MM.1S (cell line): ENCODE measurements around the gene ZNHIT1.

Source experiments
- CTCF ChIP-seq: fragments of 300-600 bp; sonication (generic); IDR thresholded peaks from 2 replicates; pipeline ENCODE4 v1.5.1; 2016; ENCODE audit warnings: antibody characterized with exemption, low read length, mixed read lengths
- EZH2 ChIP-seq: fragments of 300-600 bp; sonication (generic); optimal IDR thresholded peaks from 2 replicates; pipeline ENCODE3; 2017; ENCODE audit warnings: low read depth, mild to moderate bottlenecking, antibody characterized with exemption, low read length, mixed read lengths

DNA sequence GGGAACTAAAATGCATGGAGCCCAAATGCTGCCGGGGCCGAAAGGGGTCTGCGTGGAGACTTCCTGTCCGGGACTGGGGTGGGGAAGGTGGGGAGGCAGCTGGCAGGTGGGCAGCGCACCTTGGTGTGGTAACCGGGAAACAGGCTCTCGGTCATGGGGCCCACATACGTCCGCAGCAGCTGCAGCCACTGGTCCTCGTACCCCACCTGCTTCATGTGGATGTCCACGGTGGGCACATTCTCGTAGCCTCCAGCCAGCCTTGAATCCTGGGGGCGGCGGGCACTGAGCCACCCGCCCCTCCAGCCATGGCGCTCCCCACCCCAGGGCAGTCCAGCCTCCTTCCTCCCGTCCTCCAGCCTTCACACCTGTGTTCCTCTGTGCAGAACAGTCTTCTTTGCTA, 10.5 kb upstream of the ZNHIT1 start:
- TF ChIP-seq CTCF: no peak
- no peak for TF ChIP-seq EZH2
